NCI-H69 (cell line): Measurements from ENCODE around the gene PATL1.
A peak's percentile ranks its signal among the peaks of the same experiment; 100 is the strongest.
"Not testable (repeated sequence)": the region's sequence is repeated elsewhere in the genome, so short reads cannot be mapped to it uniquely, and the experiment has no call there.

Experiments
- DNase-seq: peaks from one replicate; lab custom pipeline; 2025; lab: John Stamatoyannopoulos, UW

PATL1 gene

DNA sequence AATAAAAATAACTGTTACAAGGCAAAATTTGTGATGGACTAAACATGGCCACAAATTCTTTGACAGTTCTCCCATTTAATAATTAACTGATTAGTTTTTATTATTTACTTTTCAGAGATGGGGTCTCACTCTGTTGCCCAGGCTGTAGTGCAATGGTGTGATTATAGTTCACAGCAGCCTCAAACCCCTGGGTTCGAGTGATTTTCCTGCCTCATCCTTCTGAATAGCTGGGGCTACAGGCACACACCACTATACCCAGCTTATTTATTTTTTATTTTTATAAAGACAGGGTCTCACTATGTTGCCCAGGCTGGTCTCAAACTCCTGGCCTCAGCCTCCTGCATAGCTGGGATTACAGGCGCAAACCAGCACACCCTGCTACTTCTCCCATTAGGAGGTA is 4.5 kb upstream of the PATL1 start:
- no peak for DNase-seq

DNA sequence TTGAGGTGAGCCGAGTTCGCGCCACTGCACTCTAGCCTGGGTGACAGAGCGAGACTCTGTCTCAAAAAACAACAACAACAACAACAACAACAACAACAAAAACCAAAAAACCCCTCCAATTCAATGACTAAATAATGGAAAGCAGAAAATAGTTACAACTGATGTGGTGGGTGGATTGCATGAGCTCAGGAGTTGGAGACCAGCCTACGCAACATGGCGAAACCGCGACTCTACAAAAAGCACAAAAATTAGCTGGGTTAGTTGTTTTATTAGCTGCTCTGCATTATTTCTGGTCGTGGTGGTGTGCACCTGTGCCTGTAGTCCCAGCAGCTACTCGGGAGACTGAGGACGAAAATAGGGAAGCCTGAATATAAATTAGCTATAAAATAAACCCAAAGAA is 2.6 kb upstream of the PATL1 start:
- DNase-seq = no peak

DNA sequence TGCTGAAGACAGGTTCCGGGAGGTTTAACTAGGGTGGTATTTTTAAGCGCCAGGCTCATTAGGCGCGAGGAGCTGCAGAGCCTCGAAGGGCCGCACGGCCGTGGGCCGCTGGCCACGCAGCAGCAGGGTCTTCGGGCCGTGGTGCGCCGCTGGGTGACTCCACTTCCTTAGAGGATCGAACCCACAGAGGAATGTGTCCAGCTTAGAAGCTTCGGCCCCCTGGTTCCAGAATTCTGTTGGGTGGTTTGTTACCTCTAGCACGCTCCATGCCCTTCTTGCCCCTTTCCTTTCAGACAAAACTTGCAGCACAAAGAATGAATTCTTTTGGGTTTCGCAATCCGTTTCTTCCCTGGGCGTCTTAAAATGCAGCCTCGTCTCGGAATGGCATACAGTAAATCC is 773 bp upstream of the PATL1 start:
- no peak for DNase-seq

DNA sequence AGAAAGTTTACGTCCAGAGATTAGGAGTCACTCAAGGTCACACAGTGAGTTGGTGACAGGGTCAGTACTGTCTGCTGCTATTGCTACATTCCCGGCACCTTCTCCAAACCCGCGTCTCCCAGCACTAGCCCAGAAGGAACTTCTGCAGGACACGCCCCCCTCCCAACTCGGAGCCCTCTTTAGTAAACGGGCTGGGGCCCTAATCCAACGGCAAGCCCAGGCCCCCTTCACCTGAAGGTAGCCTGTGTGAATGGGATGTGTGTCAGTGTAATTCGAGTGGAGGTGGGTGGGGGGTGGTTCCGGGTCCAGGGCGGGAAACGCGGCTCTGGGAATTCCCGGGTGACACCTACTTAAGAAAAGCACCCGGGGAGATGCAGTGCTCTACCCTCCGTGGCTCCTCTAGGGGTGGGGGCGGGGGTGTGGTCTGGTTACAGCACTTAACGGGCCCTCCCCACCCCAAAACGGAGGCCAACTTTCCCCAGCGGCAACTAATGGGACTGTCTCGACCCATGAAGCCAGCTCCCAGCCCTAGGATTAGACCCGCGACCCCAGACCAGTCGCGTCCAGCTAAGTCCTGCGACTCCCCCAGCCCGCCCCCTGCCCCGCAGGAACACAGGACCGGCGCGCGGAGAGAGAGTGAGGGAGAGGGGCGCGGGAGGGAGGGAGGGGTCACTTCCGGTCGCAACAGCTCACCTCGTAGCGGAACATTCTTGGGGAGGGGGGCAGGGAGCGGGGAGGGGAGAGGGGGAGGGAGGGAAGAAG is 468 bp downstream of the PATL1 start:
- DNase-seq = peak; percentile 78

DNA sequence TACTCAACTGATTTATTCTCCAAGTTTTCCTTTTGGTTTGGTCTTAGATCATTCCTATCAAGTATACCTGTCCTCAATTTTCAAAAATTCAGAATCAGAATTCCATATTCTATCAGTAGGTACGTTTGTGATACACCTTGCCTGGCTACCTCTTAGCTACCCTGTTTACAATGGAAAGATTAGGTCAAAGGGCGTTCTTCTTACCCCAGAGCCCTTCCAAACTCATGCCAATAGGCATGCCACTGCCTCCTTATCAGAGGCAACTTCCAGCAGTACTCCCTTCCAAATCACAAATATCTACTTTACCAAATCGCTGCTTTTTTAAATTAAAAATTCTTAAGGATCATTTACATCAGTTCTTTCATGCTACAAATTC is 1.0 kb downstream of the PATL1 start:
- DNase-seq = no peak

DNA sequence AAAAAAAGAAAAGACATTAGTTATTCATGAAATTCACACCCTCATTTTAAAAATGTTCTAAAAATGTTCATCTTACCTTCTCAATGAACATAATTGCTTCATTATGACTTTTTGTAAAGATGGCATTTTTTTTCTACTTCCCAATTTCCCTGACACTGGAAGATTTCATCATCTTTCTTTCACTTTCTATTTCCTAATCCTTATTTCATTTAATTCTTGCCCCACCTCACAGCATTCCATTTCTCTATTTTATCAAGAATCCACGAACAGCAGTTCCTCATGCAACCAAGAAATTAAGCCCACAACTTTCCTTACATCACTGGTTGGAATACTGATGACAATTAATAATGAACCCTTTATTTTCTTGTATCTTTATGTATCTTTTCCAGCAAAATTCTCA is 1.9 kb downstream of the PATL1 start:
- DNase-seq = no peak

DNA sequence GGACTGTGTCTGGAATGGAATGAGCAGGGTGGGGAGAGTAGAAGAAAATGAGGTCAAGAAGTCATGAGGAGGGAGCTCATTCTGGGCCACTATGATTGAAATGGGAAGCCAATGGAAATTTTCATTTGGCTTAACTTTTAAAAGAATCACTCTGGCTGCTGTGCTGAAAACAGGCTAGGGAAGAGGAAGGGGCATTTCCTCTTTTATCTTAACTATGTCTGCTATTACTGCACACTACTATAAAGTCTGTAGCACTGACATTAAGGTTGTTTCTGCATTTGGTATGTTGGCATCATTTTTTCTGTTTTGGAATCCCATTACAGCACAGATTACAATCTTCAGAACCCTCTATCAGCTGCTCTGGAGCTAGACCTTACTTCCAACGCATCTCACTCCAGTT is 8.2 kb downstream of the PATL1 start:
- no peak for DNase-seq

DNA sequence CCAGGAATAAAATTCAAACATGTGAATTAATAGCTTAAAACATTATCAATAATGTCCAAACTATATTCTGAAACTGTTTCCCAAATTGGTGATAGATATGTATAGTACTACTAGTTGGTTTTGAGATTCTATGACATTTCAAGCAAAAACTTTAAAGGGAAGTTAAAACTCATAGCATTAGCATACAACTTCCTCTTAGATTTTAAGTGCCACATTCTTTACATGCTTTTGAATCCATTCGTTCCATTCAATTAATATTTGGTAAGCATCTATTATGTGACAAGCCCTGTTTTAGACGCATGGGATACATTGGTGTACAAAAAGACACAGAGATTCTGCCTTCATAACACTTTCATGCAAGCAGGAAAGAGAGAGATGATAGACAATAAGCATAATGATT is 8.9 kb downstream of the PATL1 start:
- no peak for DNase-seq

DNA sequence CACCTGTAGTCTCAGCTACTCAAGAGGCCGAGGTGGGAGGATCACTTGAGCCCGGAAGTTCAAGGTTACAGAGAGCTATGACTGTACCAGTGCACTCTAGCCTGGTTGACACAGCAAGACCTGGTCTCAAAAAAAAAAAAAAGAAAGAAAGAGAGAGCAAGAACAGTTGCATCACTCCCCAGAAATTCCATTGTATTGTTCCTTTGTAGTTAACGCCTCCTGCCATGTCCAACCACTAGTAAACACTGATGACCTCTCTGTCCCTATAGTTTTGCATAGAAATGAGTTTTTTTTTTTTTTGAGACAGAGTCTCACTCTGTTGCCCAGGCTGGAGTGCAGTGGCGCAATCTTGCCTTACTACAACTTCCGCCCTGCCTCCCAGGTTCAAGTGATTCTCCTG is 10.8 kb downstream of the PATL1 start:
- no peak for DNase-seq

DNA sequence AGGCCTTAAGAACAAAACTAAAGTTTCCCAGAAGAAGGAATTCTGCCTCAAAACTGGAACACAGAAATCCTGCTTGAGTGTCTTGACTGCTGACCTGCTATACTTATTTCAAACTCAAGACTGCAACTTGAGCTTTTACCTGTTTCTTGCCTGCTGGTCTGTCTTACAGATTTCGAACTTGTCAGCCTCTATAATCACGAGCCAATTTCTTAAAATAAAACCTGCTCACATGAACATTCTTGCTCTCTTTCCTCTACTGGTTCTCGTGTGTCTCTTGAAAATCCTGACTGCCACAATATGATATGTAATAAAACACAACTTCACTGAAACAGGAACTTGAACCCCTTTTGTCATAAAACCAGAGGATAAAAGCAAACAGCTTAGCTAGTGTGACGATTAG is 13.9 kb downstream of the PATL1 start:
- no peak for DNase-seq

DNA sequence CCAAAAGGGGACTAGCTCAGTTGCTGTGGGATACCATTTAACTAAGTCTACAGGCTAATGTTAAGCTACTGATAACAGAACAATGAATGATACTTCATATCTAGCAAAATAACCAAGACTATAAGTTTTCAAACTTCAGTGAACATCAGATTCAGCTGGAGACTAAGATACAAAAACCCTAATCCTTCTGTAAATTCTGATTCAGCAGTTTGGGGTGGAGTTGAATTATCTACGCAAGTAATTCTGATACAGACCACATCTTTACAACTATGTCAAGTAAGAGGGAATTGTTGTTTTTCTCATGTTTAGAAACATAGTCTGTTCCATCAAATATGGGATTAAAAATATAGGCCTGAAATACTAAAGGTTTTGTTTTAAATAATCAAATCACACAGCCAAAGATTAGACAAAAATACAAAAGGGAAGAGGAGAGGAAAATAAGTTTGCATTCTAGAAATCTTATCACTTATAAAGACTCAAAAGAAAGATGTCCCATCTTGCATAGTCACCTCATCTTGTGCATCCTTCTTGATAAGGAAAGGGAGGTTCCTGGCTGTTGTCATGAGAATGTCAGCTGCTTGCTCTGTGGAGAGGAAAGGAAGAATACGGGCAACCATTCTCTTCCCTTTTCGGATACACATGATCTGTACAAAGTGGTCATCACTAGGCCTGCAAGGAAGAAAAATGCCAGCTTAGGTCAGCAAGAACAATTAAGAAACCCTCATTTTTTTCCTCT is 21.4 kb downstream of the PATL1 start:
- no peak for DNase-seq

DNA sequence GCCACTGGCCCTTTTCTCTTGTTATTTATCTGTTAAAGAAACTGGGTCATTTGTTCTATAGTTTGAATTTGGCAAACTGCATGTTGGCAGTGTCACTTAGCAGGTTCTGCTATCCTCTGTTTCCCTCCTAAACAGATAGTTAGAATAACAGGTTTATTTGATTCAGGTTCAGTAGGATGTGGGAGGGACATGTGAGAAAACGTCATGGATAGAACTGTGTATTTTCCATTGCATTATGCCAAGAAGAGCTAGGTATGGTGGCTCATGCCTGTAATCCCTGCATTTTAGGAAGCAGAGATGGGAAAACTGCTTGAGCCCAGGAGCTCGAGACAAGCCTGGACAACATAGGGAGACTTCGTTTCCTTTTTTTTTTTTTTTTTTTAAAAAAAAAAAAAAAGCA is 24.3 kb downstream of the PATL1 start:
- no peak for DNase-seq

DNA sequence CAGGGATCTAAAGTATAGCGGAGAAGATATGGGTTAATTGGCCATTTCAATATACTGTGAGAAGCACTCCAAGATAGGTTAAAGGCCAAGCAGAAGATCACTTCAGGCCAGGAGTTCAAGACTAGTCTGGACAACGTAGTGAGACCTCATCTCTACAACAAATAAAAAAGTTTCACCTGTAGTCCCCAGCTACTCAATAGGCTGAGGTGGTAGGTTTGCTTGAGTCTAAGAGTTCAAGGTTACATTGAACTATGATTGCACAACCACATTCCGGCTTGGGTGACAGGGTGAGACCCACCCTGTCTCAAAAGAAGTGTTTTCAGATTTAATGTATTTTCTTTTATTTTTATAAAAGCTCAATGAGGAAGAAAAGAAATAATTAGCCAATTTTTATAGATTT is 25.4 kb downstream of the PATL1 start:
- DNase-seq = no peak

DNA sequence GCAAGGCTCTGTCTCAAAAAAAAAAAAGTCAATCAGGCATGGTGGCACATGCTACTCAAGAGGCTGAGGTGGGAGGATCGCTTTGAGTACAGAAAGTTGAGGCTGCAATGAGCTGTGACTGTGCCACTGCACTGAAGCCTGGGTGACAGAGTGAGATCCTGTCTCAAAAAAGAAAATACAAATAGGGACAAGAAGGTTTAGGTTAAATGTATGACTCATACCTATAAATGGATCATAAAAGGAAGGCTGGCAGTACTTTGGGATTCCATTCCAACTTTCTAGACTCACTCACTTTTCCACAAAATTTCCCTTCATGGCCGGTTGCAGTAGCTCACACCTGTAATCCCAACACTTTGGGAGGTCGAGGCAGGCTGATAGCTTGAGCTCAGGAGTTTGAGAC is 27.7 kb downstream of the PATL1 start:
- no peak for DNase-seq

DNA sequence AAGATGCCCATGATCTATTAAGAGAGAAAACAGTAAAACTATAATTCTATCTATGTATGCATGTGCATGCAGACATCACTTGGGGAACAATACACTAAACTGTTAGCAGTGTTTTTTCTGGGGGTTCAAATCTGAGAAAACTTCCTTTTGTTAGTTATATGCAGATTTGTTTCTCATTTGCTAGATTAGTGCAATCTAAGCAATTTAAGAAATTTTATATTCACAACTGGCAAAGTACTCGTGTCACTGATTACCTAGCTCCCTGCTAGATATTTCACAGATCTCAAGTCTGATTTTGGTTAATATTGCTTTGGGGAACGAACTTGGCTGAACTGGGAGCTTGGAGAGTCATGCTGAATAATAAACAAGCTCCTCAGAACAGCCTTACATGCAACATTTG is 38.3 kb downstream of the PATL1 start:
- DNase-seq = no peak

DNA sequence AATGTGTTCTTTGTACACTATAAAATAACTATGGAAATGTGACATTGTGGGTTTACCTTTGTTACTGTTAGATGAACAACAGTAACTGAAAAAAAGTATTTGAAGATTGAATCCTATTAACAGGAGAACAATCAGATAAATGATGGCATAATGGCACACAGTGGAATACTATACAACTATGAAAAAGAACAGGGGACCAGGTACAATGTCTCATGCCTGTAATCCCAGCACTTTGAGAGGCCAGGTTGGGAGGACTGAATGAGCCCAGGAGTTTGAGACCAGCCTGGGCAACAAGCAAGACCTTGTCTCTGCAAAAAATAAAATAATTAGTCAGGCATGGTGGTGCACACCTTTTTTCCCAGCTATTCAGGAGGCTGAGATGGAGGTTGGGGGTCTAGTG is 38.8 kb downstream of the PATL1 start:
- no peak for DNase-seq

DNA sequence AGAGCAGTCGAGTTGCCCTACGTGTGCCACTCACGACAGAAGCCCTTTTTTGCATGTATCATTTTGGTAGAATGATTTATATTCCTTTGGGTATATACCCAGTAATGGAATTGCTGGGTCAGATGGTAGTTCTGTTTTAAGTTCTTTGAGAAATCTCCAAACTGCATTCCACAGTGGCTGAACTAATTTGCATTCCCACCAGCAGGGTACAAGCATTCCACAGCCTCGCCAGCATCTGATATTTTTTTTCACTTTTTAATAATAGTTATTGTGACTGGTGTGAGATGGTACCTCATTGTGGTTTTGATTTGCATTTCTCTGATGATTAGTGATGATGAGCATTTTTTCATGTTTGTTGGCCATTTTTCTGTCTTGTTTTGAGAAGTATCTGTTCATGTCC is 41.9 kb downstream of the PATL1 start:
- DNase-seq = not testable (repeated sequence)

DNA sequence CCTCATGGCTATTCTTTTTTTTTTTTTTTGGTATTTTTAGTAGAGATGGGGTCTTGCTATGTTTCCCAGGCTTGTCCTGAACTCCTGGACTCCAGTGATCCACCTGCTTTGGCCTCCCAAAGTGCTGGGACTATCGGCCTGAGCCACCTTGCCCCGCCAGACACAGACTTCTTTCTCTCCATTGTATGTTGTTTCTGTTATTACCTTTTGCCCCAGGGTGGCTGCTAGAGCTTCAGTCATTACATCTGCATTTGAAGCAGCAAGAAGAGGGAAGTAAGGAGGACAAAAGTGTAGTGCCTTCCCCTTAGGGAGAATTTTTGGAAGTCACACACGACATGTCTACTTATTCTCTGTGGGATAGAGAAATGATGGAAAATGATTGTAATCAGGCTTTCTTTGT is 43.1 kb downstream of the PATL1 start:
- DNase-seq = no peak

DNA sequence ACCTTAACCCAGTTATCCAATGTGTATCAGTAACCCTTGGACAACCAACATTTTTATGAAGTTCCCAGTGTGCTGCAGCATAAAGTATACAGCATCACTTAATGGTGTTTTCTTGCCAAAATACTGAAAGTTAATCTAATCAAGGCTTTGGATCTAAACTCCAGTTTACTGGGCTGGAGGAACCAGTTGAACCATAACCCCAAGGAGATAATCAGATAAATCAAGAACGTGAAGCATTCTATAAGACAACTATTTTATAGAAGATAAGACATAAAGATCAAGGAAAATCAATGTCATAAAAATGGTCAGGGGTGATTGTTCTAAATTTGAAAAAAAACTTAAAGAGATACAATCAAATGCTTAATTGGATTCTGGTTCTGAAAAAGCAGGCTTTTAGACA is 51.0 kb downstream of the PATL1 start:
- DNase-seq = no peak

DNA sequence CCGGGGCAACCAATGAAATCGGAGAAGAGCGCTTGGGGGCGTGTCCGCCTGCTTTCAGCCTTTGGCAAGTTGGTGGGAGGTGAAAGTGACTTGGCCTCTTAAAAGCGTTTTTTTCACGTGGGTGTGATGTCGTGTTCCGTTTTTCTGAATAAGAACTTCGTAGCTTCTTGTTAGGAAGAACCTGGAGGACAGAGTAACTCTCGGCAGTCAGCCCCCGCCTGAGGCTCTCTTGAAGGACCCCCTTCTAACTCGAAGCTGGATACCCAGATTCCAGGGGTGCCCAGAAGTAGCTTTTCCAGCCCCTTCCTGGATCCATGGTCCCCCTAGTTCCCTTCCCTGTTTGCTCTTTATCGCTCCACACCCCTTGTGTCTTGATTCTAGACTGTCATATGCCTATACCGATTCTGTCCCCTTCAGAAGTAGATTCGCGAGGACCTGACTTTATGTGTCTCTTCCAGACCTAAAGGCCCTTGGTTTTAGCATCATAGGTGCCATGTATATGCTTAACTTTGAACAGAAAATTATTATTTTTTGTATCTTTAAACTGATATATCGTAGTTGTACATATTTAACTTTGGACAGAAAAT is 52.3 kb downstream of the PATL1 start:
- DNase-seq = no peak

DNA sequence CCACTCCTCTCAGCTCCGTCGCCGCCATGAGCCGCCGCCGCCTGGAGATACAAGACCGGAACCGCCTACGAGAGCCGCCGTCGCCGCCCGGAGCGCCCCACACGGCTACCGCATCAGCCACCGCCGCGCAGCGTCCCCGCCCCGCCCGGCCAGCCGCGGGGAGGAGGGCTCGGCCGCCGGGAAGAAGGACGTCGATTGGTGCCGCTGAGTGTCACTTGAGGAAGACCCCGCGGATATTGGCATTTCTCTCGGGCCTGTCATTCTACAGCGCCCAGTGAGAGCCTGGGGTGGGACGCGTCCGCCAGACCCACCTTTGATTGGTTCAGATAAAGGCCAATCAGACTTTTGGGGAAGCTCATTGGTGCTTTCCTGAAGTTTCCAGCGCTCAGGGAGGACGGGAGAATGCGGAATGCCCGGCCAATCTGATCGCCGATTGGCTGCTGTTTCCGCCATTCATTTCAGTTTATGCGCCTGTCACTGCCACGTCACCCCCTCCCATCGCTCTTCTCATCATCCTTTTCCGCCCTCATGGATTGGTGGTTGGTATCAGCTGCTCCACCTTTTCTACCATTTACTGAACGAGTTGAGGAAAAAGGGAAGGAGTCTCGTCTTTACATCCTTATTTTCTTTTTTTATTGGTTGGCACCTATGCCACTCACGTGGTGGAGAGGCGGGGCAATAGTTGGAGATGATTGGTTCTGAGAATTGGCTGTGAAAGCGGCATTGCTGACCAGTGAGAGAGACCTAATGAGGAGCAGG is 53.0 kb downstream of the PATL1 start, which contains the start of gene OSBP:
Gene OSBP, minus strand, starts transcription at position 138 of the 759 bp plus-strand sequence. Its CDS starts 110 bp downstream, at position 28.
- peak; percentile 100 for DNase-seq

DNA sequence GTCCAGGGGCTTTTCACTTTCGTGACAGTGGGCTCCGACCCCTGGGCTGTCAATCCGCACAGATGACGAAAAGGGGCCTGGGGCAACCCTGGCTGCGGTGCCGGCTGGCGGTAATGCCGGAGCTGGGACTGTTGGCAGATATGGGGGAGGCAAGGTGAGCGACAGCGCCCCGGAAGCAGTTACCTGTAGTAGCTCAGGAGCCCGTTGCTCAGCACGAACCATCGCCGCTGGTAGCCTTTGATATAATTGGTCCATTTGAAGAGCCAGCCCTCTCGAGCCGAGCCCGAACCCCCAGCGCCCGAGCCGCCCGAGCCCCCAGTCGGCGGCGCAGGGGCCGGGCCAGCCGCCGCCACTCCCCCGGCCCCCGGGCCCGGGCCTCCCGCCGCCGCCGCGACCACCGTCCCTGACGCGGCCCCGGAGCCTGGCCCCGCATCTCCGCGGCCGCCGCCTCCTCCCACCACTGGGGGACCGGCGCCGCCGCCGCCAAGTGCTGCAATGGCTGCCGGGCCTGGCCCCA is 53.7 kb downstream of the PATL1 start:
- peak; percentile 82 for DNase-seq
